ENCODE results near the gene TSPEAR. TPM values are rescaled to one million over a fixed set of nuclear protein-coding genes. Genes with fewer than 3 reads are reported as not detected.

The TSPEAR gene
- total RNA-seq, 2 experiments from 2014 or later: not detected

DNA sequence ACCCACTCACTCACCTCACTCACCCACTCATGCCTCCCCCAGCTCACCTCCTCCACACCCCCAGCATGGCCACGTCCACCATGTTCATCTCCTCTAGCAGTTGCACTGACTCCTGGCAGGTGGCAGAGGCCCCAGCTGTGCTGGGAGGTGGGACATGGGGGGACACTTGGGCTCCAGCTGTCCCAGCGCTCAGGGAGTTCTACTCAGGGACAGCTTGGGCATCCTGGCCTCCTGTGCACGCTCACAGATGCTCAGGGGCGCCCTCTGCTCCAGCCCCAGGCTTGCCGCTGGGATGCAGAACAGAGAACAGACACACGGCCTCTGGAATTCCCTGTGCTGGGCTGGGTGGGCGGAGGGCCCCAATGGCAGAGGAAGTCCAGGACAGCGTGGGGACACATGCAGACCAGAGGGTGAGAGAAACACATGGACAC lies 94.3 kb downstream of the TSPEAR start:
- Histone ChIP-seq H3K9me3 (ENCODE audit: low read length) (peaks cover 13% of the 10 kb centered on the region; the same call in 1 of the 2 replicates), H2AFZ (ENCODE audit: low read length) (no peak overlapping the region), H3K4me3 (ENCODE audit: low read depth, low read length, poor library complexity, severe bottlenecking) (no peak overlapping the region), H3K27ac (ENCODE audit: low read depth, low read length, poor library complexity, severe bottlenecking) (no peak overlapping the region), H3K4me2 (ENCODE audit: low read length) (no peak overlapping the region), H3K4me1 (ENCODE audit: insufficient read depth, low read length, poor library complexity, severe bottlenecking) (peaks cover 12% of the 10 kb centered on the region), H4K20me1 (ENCODE audit: insufficient read depth, low read length) (no peaks in the 10 kb centered on the region), H3K79me2 (ENCODE audit: insufficient read depth, low read depth, low read length) (no peaks in the 10 kb centered on the region), H3K36me3 (ENCODE audit: insufficient read depth, low read length) (no peaks in the 10 kb centered on the region), H3K9me2 (ENCODE audit: insufficient read depth, low read length) (no peaks in the 10 kb centered on the region)
- no TSS peak for BruUV-seq (replicated peaks)
- DNase-seq (ENCODE audit: low spot score): no peak
- ChIA-PET CTCF (ENCODE audit: unreplicated experiment) (no interaction called here), POLR2A (no interaction called here)
- TF ChIP-seq EZH2phosphoT487 (IDR thresholded peaks at IDR 0.05; ENCODE audit: borderline replicate concordance, low read depth, low read length) (no peak), CTCF (conservative IDR thresholded peaks at IDR 0.05; ENCODE audit: low read length) (no peak)
- intact Hi-C loops (cut with micrococcal nuclease; ENCODE audit: unreplicated experiment): no loop called here

GRCh38 chr21:44616591-44616926 lies 94.8 kb downstream of the TSPEAR start:
- H4K20me1 ChIP-seq (ENCODE audit: insufficient read depth, low read length): no peaks in the 10 kb centered on the region
- no peak overlapping the region for H2AFZ ChIP-seq (ENCODE audit: low read length)
- intact Hi-C loops (cut with micrococcal nuclease; ENCODE audit: unreplicated experiment): no loop called here
- H3K27ac ChIP-seq (ENCODE audit: low read depth, low read length, poor library complexity, severe bottlenecking): no peak overlapping the region
- no TSS peak for BruUV-seq (replicated peaks)
- peaks cover 13% of the 10 kb centered on the region; the same call in 1 of the 2 replicates for H3K9me3 ChIP-seq (ENCODE audit: low read length)
- no peaks in the 10 kb centered on the region for H3K36me3 ChIP-seq (ENCODE audit: insufficient read depth, low read length)
- no peaks in the 10 kb centered on the region for H3K9me2 ChIP-seq (ENCODE audit: insufficient read depth, low read length)
- ChIA-PET POLR2A (no interaction called here), CTCF (ENCODE audit: unreplicated experiment) (no interaction called here)
- no peak overlapping the region for H3K4me3 ChIP-seq (ENCODE audit: low read depth, low read length, poor library complexity, severe bottlenecking)
- H3K79me2 ChIP-seq (ENCODE audit: insufficient read depth, low read depth, low read length): no peaks in the 10 kb centered on the region
- no peak for DNase-seq (ENCODE audit: low spot score)
- no peak for TF ChIP-seq EZH2phosphoT487 (IDR thresholded peaks at IDR 0.05; ENCODE audit: borderline replicate concordance, low read depth, low read length)
- TF ChIP-seq CTCF (conservative IDR thresholded peaks at IDR 0.05; ENCODE audit: low read length): no peak
- H3K4me2 ChIP-seq (ENCODE audit: low read length): no peak overlapping the region
- H3K4me1 ChIP-seq (ENCODE audit: insufficient read depth, low read length, poor library complexity, severe bottlenecking): peaks cover 12% of the 10 kb centered on the region

DNA sequence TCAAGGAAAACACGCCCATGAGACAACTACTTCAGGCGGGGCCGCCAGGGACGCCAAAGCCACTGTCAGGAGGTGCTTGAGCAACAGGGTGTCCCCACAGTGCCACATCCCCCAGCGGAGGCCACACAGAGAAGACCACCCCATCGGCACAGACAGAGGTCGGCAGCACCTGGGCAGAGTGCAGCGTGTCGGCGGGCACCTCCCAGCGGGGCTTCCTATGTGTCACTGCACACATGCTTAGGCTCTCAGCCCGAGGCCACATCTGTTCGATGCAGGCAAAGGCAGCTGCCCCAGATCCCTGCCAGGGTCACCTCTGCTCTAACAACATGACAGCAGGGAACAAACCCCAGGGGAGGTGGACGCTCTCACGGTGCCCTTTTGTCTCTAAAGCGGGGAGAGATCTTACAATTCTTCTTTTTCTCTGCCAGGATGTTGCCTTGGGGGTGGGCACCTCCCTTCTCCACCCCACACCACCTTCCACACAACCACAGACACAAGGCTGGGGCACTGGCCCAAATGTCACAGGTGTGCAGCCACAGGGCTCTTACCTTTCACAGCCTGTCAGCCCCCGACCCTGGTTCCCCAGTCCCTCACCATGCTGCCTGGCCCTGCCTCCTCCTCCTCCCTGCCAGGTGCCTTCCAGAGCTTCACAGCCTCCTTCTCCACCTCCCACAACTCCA lies 95.3 kb downstream of the TSPEAR start:
- POLR2A ChIA-PET: no interaction called here
- TF ChIP-seq EZH2phosphoT487 (IDR thresholded peaks at IDR 0.05; ENCODE audit: borderline replicate concordance, low read depth, low read length) (no peak), CTCF (conservative IDR thresholded peaks at IDR 0.05; ENCODE audit: low read length) (no peak)
- no peak overlapping the region for H2AFZ ChIP-seq (ENCODE audit: low read length)
- no peaks in the 10 kb centered on the region for H3K36me3 ChIP-seq (ENCODE audit: insufficient read depth, low read length)
- no peak for DNase-seq (ENCODE audit: low spot score)
- peaks cover 12% of the 10 kb centered on the region for H3K4me1 ChIP-seq (ENCODE audit: insufficient read depth, low read length, poor library complexity, severe bottlenecking)
- H3K4me3 ChIP-seq (ENCODE audit: low read depth, low read length, poor library complexity, severe bottlenecking): no peak overlapping the region
- H3K9me2 ChIP-seq (ENCODE audit: insufficient read depth, low read length): no peaks in the 10 kb centered on the region
- no peaks in the 10 kb centered on the region for H4K20me1 ChIP-seq (ENCODE audit: insufficient read depth, low read length)
- intact Hi-C loops (cut with micrococcal nuclease; ENCODE audit: unreplicated experiment): no loop called here
- CTCF ChIA-PET (ENCODE audit: unreplicated experiment): no interaction called here
- no TSS peak for BruUV-seq (replicated peaks)
- no peak overlapping the region for H3K4me2 ChIP-seq (ENCODE audit: low read length)
- no peaks in the 10 kb centered on the region for H3K79me2 ChIP-seq (ENCODE audit: insufficient read depth, low read depth, low read length)
- peaks cover 13% of the 10 kb centered on the region; the same call in 1 of the 2 replicates for H3K9me3 ChIP-seq (ENCODE audit: low read length)
- H3K27ac ChIP-seq (ENCODE audit: low read depth, low read length, poor library complexity, severe bottlenecking): no peak overlapping the region

All from OCI-LY7 (cell line).